H9 (cell line): ENCODE results near the gene PUS10. TPM values are rescaled to one million over a fixed set of nuclear protein-coding genes. Genes with fewer than 3 reads are reported as not detected.

Experiments used
- DNase-seq: peaks from one replicate; pipeline ENCODE4 v3.0.0-alpha.2; 2017
- H2AFZ ChIP-seq: one replicate; pipeline ENCODE4 v1.6.1; 2013; ENCODE audit warnings: mild to moderate bottlenecking, low read length, control low read depth, moderate library complexity
- H2AK5ac ChIP-seq: 2 replicates; pipeline ENCODE4 v1.6.1; 2013; ENCODE audit warnings: low read length, control low read depth, mixed read lengths; ENCODE audit not compliant: insufficient read length
- H2BK120ac ChIP-seq: one replicate; pipeline ENCODE4 v1.6.1; 2013; ENCODE audit warnings: low read depth, mild to moderate bottlenecking, low read length, control low read depth, inconsistent platforms; ENCODE audit not compliant: poor library complexity, severe bottlenecking
- H2BK12ac ChIP-seq: 2 replicates; pipeline ENCODE4 v1.6.1; 2013; ENCODE audit warnings: low read length, control low read depth, mixed read lengths, low read depth; ENCODE audit not compliant: insufficient read length
- H2BK15ac ChIP-seq: 2 replicates; pipeline ENCODE4 v1.6.1; 2013; ENCODE audit warnings: low read depth, low read length, control low read depth
- H2BK20ac ChIP-seq: one replicate; pipeline ENCODE4 v1.6.1; 2013; ENCODE audit warnings: low read depth, mild to moderate bottlenecking, low read length, control low read depth, inconsistent platforms; ENCODE audit not compliant: poor library complexity, severe bottlenecking
- H2BK5ac ChIP-seq: 2 replicates; pipeline ENCODE4 v1.6.1; 2013; ENCODE audit warnings: low read length, control low read depth, mixed read lengths; ENCODE audit not compliant: insufficient read length
- H3K14ac ChIP-seq: 2 replicates; pipeline ENCODE4 v1.6.1; 2013; ENCODE audit warnings: low read length, control low read depth; ENCODE audit not compliant: insufficient read depth
- H3K18ac ChIP-seq: 2 replicates; pipeline ENCODE4 v1.6.1; 2013; ENCODE audit warnings: low read depth, mild to moderate bottlenecking, mixed read lengths, low read length, control low read depth; ENCODE audit not compliant: insufficient read length
- H3K23ac ChIP-seq: 2 replicates; pipeline ENCODE4 v1.6.1; 2013; ENCODE audit warnings: low read length, control low read depth, mixed read lengths, low read depth; ENCODE audit not compliant: insufficient read length
- H3K23me2 ChIP-seq: 2 replicates; pipeline ENCODE4 v1.6.1; 2013; ENCODE audit warnings: low read depth, mild to moderate bottlenecking, mixed read lengths, low read length, control low read depth; ENCODE audit not compliant: insufficient read length, poor library complexity, severe bottlenecking
- H3K27ac ChIP-seq: 2 replicates; pipeline ENCODE4 v1.5.1; 2013; ENCODE audit warnings: low read length, control low read depth, mixed read lengths, low read depth; ENCODE audit not compliant: insufficient read length
- H3K27me3 ChIP-seq: 2 replicates; pipeline ENCODE4 v1.6.1; 2013; ENCODE audit warnings: low read length, control low read depth, inconsistent platforms; ENCODE audit not compliant: insufficient read depth
- H3K4ac ChIP-seq: 2 replicates; pipeline ENCODE4 v1.6.1; 2013; ENCODE audit warnings: low read depth, mild to moderate bottlenecking, control low read depth, inconsistent platforms, low read length, moderate library complexity
- H3K4me1 ChIP-seq: 2 replicates; pipeline ENCODE4 v1.6.1; 2013; ENCODE audit warnings: low read length, control low read depth, inconsistent platforms; ENCODE audit not compliant: insufficient read depth
- H3K4me2 ChIP-seq: 2 replicates; pipeline ENCODE4 v1.6.1; 2013; ENCODE audit warnings: low read length, control low read depth, mixed read lengths; ENCODE audit not compliant: insufficient read length, insufficient read depth
- H3K56ac ChIP-seq: 2 replicates; pipeline ENCODE4 v1.6.1; 2013; ENCODE audit warnings: low read depth, mild to moderate bottlenecking, mixed read lengths, low read length, control low read depth; ENCODE audit not compliant: insufficient read length
- H3K79me1 ChIP-seq: 2 replicates; pipeline ENCODE4 v1.6.1; 2013; ENCODE audit warnings: low read depth, mild to moderate bottlenecking, moderate library complexity, low read length, control low read depth, inconsistent platforms; ENCODE audit not compliant: insufficient read depth, poor library complexity, severe bottlenecking
- H3K79me2 ChIP-seq: 2 replicates; pipeline ENCODE4 v1.6.1; 2013; ENCODE audit warnings: low read length, control low read depth, inconsistent platforms; ENCODE audit not compliant: insufficient read depth
- H3K9ac ChIP-seq: 2 replicates; pipeline ENCODE4 v1.6.1; 2013; ENCODE audit warnings: low read length, control low read depth, mixed read lengths; ENCODE audit not compliant: insufficient read length; ENCODE audit errors: extremely low read depth
- H3K9me3 ChIP-seq: one replicate; pipeline ENCODE4 v1.6.1; 2013; ENCODE audit warnings: low read depth, low read length, inconsistent platforms; ENCODE audit not compliant: control insufficient read depth
- H3T11ph ChIP-seq: one replicate; pipeline ENCODE4 v1.6.1; 2013; ENCODE audit warnings: mild to moderate bottlenecking, low read length, control low read depth, inconsistent platforms
- H4K20me1 ChIP-seq: one replicate; pipeline ENCODE4 v1.6.1; 2013; ENCODE audit not compliant: control insufficient read depth, insufficient read length, insufficient read depth
- H4K5ac ChIP-seq: 2 replicates; pipeline ENCODE4 v1.6.1; 2013; ENCODE audit warnings: low read depth, mild to moderate bottlenecking, mixed read lengths, low read length, control low read depth; ENCODE audit not compliant: insufficient read length
- H4K8ac ChIP-seq: replicated peaks from 2 replicates; pipeline ENCODE4 v1.6.1; 2013; ENCODE audit warnings: low read length, control low read depth, mixed read lengths, low read depth; ENCODE audit not compliant: insufficient read length
- H4K91ac ChIP-seq: 2 replicates; pipeline ENCODE4 v1.6.1; 2013; ENCODE audit warnings: low read depth, mild to moderate bottlenecking, moderate library complexity, mixed read lengths, low read length, control low read depth; ENCODE audit not compliant: insufficient read length
- H3K27ac Mint-ChIP-seq, 3 experiments: 2 replicates in 2 of 3; 3 replicates in 1 of 3; pipeline ENCODE4 v1.8.0; 2020 to 2021; ENCODE audit warnings: mixed read lengths in 3 of 3, mild to moderate bottlenecking in 1 of 3, moderate library complexity in 1 of 3
- H3K27me3 Mint-ChIP-seq: 2 replicates; pipeline ENCODE4 v1.8.0; 2021; ENCODE audit warnings: low read depth, mild to moderate bottlenecking, moderate library complexity, mixed read lengths
- H3K36me3 Mint-ChIP-seq, 3 experiments: 2 replicates in 2 of 3; 3 replicates in 1 of 3; pipeline ENCODE4 v1.8.0; 2020 to 2021; ENCODE audit warnings: low read depth in 3 of 3, mixed read lengths in 3 of 3; ENCODE audit not compliant: insufficient read depth in 1 of 3
- H3K4me1 Mint-ChIP-seq, 2 experiments: 2 replicates each; pipeline ENCODE4 v1.8.0; 2020; ENCODE audit warnings: mixed read lengths in 2 of 2
- H3K4me3 Mint-ChIP-seq, 2 experiments: 2 replicates in 1 of 2; 3 replicates in 1 of 2; pipeline ENCODE4 v1.8.0; 2020 to 2021; ENCODE audit warnings: mild to moderate bottlenecking in 2 of 2, mixed read lengths in 2 of 2, moderate library complexity in 1 of 2
- H3K9me3 Mint-ChIP-seq, 2 experiments: 2 replicates in 1 of 2; 3 replicates in 1 of 2; pipeline ENCODE4 v1.8.0; 2020; ENCODE audit warnings: mild to moderate bottlenecking in 2 of 2, mixed read lengths in 2 of 2, moderate library complexity in 1 of 2
- WGBS: extraction: QIAGEN DNeasy Blood & Tissue Kit; methylation state at CpG from one replicate; pipeline ENCODE4 v1.1.7; 2013; ENCODE audit warnings: missing lambda C conversion rate, low lambda C conversion rate, mixed read lengths; ENCODE audit not compliant: insufficient read length; ENCODE audit errors: extremely low coverage; 5-methylcytosine and 5-hydroxymethylcytosine counted together
- total RNA-seq: library from RNA; stranded (reverse); gene quantifications from 2 replicates; pipeline ENCODE4 v1.2.1, GENCODE V29; 2021
- TF ChIP-seq, protein P1 (sequence below): fragments of 200-600 bp; sonication (generic); conservative IDR thresholded peaks from 3 replicates; pipeline ENCODE4 v1.8.0; 2021; ENCODE audit warnings: antibody characterized with exemption, mild to moderate bottlenecking

Gene PUS10
- total RNA-seq, 1 experiment from 2014 or later, result 2.3 TPM

DNA sequence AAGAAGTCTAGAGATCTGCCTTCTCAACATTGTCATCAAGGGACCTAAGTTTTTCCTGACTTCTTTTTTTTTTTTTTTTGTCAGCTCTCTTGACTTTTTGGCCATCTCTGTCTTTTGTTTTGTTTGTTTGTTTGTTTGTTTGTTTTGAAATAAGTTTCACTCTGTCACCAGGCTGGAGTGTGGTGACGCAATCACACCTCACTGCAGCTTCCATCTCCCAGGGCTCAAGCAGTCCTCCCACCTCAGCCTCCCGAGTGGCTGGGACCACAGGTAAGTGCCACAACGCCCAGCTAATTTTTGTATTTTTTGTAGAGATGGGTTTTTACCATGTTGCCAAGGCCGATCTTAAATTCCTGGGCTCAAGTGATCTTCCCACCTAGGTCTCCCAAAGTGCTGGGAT, 5.6 kb upstream of the PUS10 start:
- H3T11ph ChIP-seq, result no peak overlapping the region
- no CpG with 5 or more reads among the region's 4 CpGs for WGBS
- H3K9me3 Mint-ChIP-seq, result no peaks in the 10 kb centered on the region
- H3K27ac Mint-ChIP-seq, result no peak overlapping the region; a peak in 1 of 7 replicates
- no peak overlapping the region for H4K91ac ChIP-seq
- no peak overlapping the region for H2BK15ac ChIP-seq
- TF ChIP-seq, protein P1, sequence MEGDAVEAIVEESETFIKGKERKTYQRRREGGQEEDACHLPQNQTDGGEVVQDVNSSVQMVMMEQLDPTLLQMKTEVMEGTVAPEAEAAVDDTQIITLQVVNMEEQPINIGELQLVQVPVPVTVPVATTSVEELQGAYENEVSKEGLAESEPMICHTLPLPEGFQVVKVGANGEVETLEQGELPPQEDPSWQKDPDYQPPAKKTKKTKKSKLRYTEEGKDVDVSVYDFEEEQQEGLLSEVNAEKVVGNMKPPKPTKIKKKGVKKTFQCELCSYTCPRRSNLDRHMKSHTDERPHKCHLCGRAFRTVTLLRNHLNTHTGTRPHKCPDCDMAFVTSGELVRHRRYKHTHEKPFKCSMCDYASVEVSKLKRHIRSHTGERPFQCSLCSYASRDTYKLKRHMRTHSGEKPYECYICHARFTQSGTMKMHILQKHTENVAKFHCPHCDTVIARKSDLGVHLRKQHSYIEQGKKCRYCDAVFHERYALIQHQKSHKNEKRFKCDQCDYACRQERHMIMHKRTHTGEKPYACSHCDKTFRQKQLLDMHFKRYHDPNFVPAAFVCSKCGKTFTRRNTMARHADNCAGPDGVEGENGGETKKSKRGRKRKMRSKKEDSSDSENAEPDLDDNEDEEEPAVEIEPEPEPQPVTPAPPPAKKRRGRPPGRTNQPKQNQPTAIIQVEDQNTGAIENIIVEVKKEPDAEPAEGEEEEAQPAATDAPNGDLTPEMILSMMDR, result no peak
- H3K4me1 ChIP-seq, result no peaks in the 10 kb centered on the region
- no peaks in the 10 kb centered on the region for H3K27me3 Mint-ChIP-seq
- no peak overlapping the region for H2AK5ac ChIP-seq
- H3K79me2 ChIP-seq, result peaks cover 4% of the 10 kb centered on the region; the same call in 1 of the 2 replicates
- H3K4me1 Mint-ChIP-seq, result peaks cover 7 to 11% of the 10 kb centered on the region in 2 experiments
- H3K23me2 ChIP-seq, result no peaks in the 10 kb centered on the region
- no peak overlapping the region for H4K5ac ChIP-seq
- no peak overlapping the region for H3K56ac ChIP-seq
- no peak overlapping the region for H4K8ac ChIP-seq
- no peak overlapping the region for H3K27ac ChIP-seq
- no peak overlapping the region for H3K18ac ChIP-seq
- no peaks in the 10 kb centered on the region for H3K9me3 ChIP-seq
- peaks cover 9 to 28% (median 21%) of the 10 kb centered on the region in 3 experiments; a peak in 6 of 7 replicates for H3K36me3 Mint-ChIP-seq
- no peak overlapping the region for H3K4me3 Mint-ChIP-seq
- no peak overlapping the region for H3K4ac ChIP-seq
- no peak overlapping the region for H2BK12ac ChIP-seq
- H3K14ac ChIP-seq, result no peak overlapping the region
- H3K27me3 ChIP-seq, result no peaks in the 10 kb centered on the region
- H3K9ac ChIP-seq, result no peak overlapping the region
- H2BK5ac ChIP-seq, result no peak overlapping the region
- no peak for DNase-seq
- no peak overlapping the region for H2AFZ ChIP-seq
- H2BK20ac ChIP-seq, result no peak overlapping the region
- H2BK120ac ChIP-seq, result no peak overlapping the region
- H3K4me2 ChIP-seq, result no peak overlapping the region
- peaks cover 7% of the 10 kb centered on the region for H3K79me1 ChIP-seq
- H3K23ac ChIP-seq, result no peak overlapping the region
- H4K20me1 ChIP-seq, result no peaks in the 10 kb centered on the region
